Subcutaneous adipose tissue (tissue), 4 donors: ENCODE results near the gene EXD3. TPM values are rescaled to one million over a fixed set of nuclear protein-coding genes. Genes with fewer than 3 reads are reported as not detected.

ENCODE experiments used
- CTCF ChIP-seq: fragments of 450-650 bp; IDR thresholded peaks from one replicate; pipeline ENCODE4 v1.5.1; 2016; ENCODE audit warnings: low read depth, mild to moderate bottlenecking, control low read depth, antibody characterized with exemption, moderate library complexity
- total RNA-seq, 4 donors: library from RNA; depleted of rRNA; stranded (reverse); fragments of >200 nt; gene quantifications; one replicate each; pipeline ENCODE4 v1.1.0, GENCODE V29; 2016

The EXD3 gene
- total RNA-seq, 4 donors from 2014 or later, result 7.5 to 44.6 (median 10.5) TPM

- no peak for TF ChIP-seq CTCF
Observed at GRCh38 chr9:137417161-137418021, 5.6 kb downstream of the EXD3 start.

GRCh38 chr9:137416563-137417151 lies 6.3 kb downstream of the EXD3 start:
- TF ChIP-seq CTCF, result no peak

GRCh38 chr9:137416006-137416562 lies 6.9 kb downstream of the EXD3 start:
- TF ChIP-seq CTCF, result no peak

GRCh38 chr9:137415451-137415850 lies 7.5 kb downstream of the EXD3 start:
- no peak for TF ChIP-seq CTCF

GRCh38 chr9:137412431-137412830 lies 10.5 kb downstream of the EXD3 start:
- no peak for TF ChIP-seq CTCF

GRCh38 chr9:137411645-137412380 lies 11.1 kb downstream of the EXD3 start:
- TF ChIP-seq CTCF, result no peak

GRCh38 chr9:137411260-137411644 lies 11.7 kb downstream of the EXD3 start:
- TF ChIP-seq CTCF, result no peak
